Fibroblast of lung (primary cell): ENCODE data around the gene ITLN1.

Experiments used
- EZH2 ChIP-seq: IDR thresholded peaks from 2 replicates; pipeline ENCODE4 v1.5.1; 2012; ENCODE audit warnings: low read length, control low read depth, mild to moderate bottlenecking; ENCODE audit errors: missing control alignments
- TF ChIP-seq, protein P1 (sequence below), 2 donors: IDR thresholded peaks in 1 of 2; conservative IDR thresholded peaks in 1 of 2; 1 replicate in 1 of 2; 2 replicates in 1 of 2; pipeline ENCODE4 v1.5.1; 2011 to 2012; ENCODE audit warnings: low read length in 2 of 2, control low read depth in 1 of 2, inconsistent platforms in 1 of 2, low read depth in 1 of 2, mild to moderate bottlenecking in 1 of 2

DNA sequence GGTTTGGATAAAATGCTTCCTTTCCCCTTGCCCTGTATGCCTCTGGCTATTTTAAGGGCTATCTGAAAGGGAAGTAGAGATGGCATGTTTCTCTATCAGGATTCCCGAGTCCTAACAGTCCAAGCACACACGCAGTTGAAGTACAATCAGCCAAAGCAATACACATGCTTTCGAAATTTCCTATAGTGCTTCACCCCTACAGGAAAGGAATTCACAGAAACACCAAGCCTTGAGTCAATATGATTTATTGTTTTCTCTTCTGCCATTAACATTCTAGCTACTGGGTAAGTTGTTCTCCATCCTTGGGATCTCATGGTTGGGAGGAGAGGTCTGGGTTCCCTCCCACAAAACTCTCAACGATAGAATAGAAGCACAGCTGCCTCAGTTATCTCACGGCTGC, 8.7 kb downstream of the ITLN1 start:
- TF ChIP-seq, protein P1, sequence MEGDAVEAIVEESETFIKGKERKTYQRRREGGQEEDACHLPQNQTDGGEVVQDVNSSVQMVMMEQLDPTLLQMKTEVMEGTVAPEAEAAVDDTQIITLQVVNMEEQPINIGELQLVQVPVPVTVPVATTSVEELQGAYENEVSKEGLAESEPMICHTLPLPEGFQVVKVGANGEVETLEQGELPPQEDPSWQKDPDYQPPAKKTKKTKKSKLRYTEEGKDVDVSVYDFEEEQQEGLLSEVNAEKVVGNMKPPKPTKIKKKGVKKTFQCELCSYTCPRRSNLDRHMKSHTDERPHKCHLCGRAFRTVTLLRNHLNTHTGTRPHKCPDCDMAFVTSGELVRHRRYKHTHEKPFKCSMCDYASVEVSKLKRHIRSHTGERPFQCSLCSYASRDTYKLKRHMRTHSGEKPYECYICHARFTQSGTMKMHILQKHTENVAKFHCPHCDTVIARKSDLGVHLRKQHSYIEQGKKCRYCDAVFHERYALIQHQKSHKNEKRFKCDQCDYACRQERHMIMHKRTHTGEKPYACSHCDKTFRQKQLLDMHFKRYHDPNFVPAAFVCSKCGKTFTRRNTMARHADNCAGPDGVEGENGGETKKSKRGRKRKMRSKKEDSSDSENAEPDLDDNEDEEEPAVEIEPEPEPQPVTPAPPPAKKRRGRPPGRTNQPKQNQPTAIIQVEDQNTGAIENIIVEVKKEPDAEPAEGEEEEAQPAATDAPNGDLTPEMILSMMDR (conservative IDR thresholded peaks at IDR 0.05 in 1 of 2, IDR thresholded peaks at IDR 0.05 in 1 of 2; ENCODE audit: low read depth in 1 of 2, low read length in 2 of 2): no peak
- no peak for TF ChIP-seq EZH2
